ENCODE data around the gene ZNF365. TPM values are rescaled to one million over a fixed set of nuclear protein-coding genes. Genes with fewer than 3 reads are reported as not detected.
A peak's percentile ranks its signal among the peaks of the same experiment; 100 is the strongest.

Gene ZNF365
- total RNA-seq, 1 donor from 2014 or later, result not detected

DNA sequence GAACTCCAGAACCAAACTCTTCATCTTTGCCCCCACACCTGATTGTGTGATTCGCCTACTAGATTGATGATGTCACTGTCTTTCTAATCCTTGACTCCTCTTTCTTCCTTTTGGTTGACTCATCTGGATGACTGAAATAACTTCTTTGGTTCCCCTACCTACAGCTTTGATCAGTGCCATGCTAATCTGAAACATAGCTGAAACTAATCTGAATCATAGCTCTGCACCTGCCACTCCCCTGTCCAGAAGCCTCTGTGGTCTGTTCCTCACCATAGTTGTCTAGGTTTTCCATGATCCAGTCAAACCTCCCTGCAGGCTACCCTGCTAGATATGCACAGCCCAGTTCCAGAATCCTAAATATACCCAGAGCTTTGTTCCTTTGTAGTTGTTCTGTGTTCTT lies 51.9 kb downstream of the ZNF365 start:
- H3K27ac Mint-ChIP-seq, result no peak overlapping the region
- no peaks in the 10 kb centered on the region for H3K4me1 Mint-ChIP-seq
- no peaks in the 10 kb centered on the region for H3K36me3 Mint-ChIP-seq (ENCODE audit: low read depth)
- POLR2A ChIA-PET, result no interaction called here
- peak; percentile 28 for ATAC-seq (ENCODE audit: low read depth)
- H3K9me3 Mint-ChIP-seq, result peaks cover 5% of the 10 kb centered on the region
- no peak overlapping the region for H3K4me3 Mint-ChIP-seq
- no peak for DNase-seq
- peaks cover 4% of the 10 kb centered on the region for H3K27me3 Mint-ChIP-seq
- TF ChIP-seq, protein P1, sequence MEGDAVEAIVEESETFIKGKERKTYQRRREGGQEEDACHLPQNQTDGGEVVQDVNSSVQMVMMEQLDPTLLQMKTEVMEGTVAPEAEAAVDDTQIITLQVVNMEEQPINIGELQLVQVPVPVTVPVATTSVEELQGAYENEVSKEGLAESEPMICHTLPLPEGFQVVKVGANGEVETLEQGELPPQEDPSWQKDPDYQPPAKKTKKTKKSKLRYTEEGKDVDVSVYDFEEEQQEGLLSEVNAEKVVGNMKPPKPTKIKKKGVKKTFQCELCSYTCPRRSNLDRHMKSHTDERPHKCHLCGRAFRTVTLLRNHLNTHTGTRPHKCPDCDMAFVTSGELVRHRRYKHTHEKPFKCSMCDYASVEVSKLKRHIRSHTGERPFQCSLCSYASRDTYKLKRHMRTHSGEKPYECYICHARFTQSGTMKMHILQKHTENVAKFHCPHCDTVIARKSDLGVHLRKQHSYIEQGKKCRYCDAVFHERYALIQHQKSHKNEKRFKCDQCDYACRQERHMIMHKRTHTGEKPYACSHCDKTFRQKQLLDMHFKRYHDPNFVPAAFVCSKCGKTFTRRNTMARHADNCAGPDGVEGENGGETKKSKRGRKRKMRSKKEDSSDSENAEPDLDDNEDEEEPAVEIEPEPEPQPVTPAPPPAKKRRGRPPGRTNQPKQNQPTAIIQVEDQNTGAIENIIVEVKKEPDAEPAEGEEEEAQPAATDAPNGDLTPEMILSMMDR (IDR thresholded peaks at IDR 0.05), result no peak
- CTCF ChIA-PET, result interaction anchor here (1.3 kb wide), 1 partner anchor 12 kb away, joined by 4 read pairs; no protein-coding TSS in a partner anchor
- intact Hi-C loops (cut with micrococcal nuclease), result no loop called here

DNA sequence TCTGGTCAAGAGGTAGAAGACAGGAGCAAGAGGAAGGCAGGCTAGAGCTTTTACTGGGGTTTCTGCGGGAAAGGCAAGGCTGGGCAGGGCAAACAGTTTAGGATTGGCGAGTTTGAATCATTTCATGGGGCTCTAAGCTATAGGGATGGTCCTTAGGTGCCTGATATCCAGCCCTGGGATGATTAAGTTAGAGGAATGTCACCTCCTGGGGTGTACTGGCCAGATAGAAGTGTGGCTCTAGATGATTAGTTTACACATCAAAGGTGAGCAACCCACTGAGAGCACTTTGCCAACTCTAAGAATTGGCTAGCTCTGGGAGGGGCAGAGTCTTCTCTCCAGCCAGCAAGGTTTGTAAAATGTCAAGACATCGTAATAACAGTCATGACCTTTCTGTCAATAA lies 52.4 kb downstream of the ZNF365 start:
- CTCF ChIA-PET, result interaction anchor here (1.3 kb wide), 1 partner anchor 11 kb away, joined by 4 read pairs; no protein-coding TSS in a partner anchor

DNA sequence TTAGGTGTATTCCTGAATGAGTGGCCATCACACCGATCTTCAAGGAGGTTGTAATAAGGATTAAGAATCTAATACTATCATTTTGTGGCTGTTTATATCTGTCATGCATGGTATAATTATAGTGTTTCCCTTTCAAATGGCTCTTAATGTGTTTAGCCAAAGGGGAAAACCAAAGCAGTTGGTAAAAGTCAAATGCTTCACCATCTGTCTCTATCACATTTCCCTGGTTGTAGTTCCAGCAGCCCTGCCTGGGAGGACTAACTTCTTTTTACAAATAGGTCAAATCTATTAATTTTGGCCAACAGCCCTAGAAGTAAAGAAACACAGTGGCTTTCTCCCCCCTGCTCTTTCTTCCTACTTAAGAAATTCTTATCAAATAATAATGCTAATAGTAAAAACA lies 56.7 kb downstream of the ZNF365 start:
- no peaks in the 10 kb centered on the region for H3K4me1 Mint-ChIP-seq
- POLR2A ChIA-PET, result no interaction called here
- H3K36me3 Mint-ChIP-seq (ENCODE audit: low read depth), result no peaks in the 10 kb centered on the region
- H3K27ac Mint-ChIP-seq, result no peak overlapping the region
- peaks cover 2% of the 10 kb centered on the region for H3K27me3 Mint-ChIP-seq
- CTCF ChIA-PET, result no interaction called here
- H3K4me3 Mint-ChIP-seq, result no peak overlapping the region
- TF ChIP-seq, protein P1 (IDR thresholded peaks at IDR 0.05), result no peak
- ATAC-seq (ENCODE audit: low read depth) (no peak), DNase-seq (no peak)
- intact Hi-C loops (cut with micrococcal nuclease), result no loop called here
- peaks cover 5% of the 10 kb centered on the region for H3K9me3 Mint-ChIP-seq

More for the DNA sequence above, 52.4 kb downstream of the ZNF365 start:
- DNase-seq, result no peak
- POLR2A ChIA-PET, result no interaction called here
- no peak overlapping the region for H3K4me3 Mint-ChIP-seq
- peaks cover 3% of the 10 kb centered on the region for H3K27me3 Mint-ChIP-seq
- H3K36me3 Mint-ChIP-seq (ENCODE audit: low read depth), result no peaks in the 10 kb centered on the region
- no peak overlapping the region for H3K27ac Mint-ChIP-seq
- intact Hi-C loops (cut with micrococcal nuclease), result no loop called here
- no peaks in the 10 kb centered on the region for H3K4me1 Mint-ChIP-seq
- TF ChIP-seq, protein P1 (IDR thresholded peaks at IDR 0.05), result no peak
- peaks cover 5% of the 10 kb centered on the region for H3K9me3 Mint-ChIP-seq
- no peak for ATAC-seq (ENCODE audit: low read depth)

DNA sequence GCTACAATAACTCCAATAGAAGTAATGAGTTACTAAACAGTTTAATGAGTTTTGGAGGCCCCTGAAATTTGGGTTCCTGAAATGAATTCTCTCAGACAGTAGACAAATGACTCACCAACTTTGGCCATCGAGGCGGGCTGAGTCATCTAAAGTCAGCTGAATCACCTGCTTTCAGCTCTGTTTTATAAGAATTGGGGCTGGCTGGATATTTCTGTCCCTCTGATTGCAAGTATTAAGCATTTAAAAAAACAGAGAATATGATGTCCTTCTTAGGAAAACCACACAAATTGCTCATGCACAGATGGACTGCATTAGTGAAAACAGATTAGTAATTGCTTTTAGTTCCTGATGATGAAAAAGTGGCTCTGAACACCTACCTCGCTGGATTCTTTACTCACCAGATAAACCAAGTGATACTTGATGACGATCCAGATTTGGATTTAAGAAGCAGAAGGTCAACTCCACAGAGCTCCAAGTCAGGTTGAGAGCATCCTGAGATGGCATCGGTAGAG lies 59.1 kb downstream of the ZNF365 start:
- no peak overlapping the region for H3K27ac Mint-ChIP-seq
- POLR2A ChIA-PET, result no interaction called here
- no peaks in the 10 kb centered on the region for H3K27me3 Mint-ChIP-seq
- CTCF ChIA-PET, result no interaction called here
- TF ChIP-seq, protein P1 (IDR thresholded peaks at IDR 0.05), result no peak
- peaks cover 2% of the 10 kb centered on the region for H3K4me1 Mint-ChIP-seq
- H3K4me3 Mint-ChIP-seq, result no peak overlapping the region
- H3K9me3 Mint-ChIP-seq, result peaks cover 5% of the 10 kb centered on the region
- no peaks in the 10 kb centered on the region for H3K36me3 Mint-ChIP-seq (ENCODE audit: low read depth)
- intact Hi-C loops (cut with micrococcal nuclease), result no loop called here
- no peak for DNase-seq
- no peak for ATAC-seq (ENCODE audit: low read depth)

DNA sequence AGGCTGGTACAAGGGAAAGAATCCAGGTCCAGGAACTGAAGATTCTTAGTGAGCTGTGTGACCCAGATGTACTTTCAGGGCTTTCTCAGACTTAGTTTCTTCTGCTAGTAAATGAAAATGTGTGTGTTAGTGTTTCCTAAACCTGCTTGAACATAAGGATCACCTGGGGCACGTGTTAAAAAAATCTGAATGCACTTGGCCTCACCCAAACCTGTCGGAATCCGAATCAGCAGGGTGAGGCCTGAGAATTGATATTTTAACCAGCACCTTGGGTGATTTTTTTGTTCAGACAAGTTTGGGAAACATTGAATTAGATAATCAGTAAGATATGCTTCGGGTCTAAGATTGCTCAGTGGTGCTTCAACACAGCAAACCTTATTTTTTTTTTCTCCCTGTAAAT lies 59.7 kb downstream of the ZNF365 start:
- TF ChIP-seq, protein P1 (IDR thresholded peaks at IDR 0.05), result no peak
- DNase-seq, result no peak
- Mint-ChIP-seq H3K9me3 (peaks cover 1% of the 10 kb centered on the region), H3K36me3 (ENCODE audit: low read depth) (no peaks in the 10 kb centered on the region), H3K27me3 (no peaks in the 10 kb centered on the region), H3K4me1 (peaks cover 2% of the 10 kb centered on the region), H3K4me3 (no peak overlapping the region), H3K27ac (no peak overlapping the region)
- ATAC-seq (ENCODE audit: low read depth), result no peak
- ChIA-PET CTCF (no interaction called here), POLR2A (no interaction called here)
- intact Hi-C loops (cut with micrococcal nuclease), result no loop called here

All from activated B cell treated with CpG ODN at 0.5 μM for 24 hours (primary cell).